ENCODE measurements around the gene IFNL4.

GRCh38 chr19:39253374-39254149 is 4.9 kb upstream of the IFNL4 start:
- no peak for TF ChIP-seq CTCF (IDR thresholded peaks at IDR 0.05; ENCODE audit: low read length)
- no peak for TF ChIP-seq EZH2 (IDR thresholded peaks at IDR 0.05; ENCODE audit: borderline replicate concordance, low read length)

Measured in OCI-LY1 (cell line).